Heart left ventricle (tissue), 16 donors: Measurements from ENCODE around the gene MYH11. TPM values are rescaled to one million over a fixed set of nuclear protein-coding genes. Genes with fewer than 3 reads are reported as not detected.
"Not testable (repeated sequence)": the region's sequence is repeated elsewhere in the genome, so short reads cannot be mapped to it uniquely, and the experiment has no call there.

Experiments
- ATAC-seq, 4 donors: fragments of 200-7000 bp; cut with Tn5 transposase; one replicate each; pipeline ENCODE4 v1.9.1; 2020 to 2022; ENCODE audit warnings: moderate library complexity in 4 of 4, mild to moderate bottlenecking in 3 of 4, moderate number of reproducible peaks in 1 of 4
- DNase-seq, 5 donors: peaks; one replicate each; pipeline ENCODE4 v3.0.0-alpha.2; 2020
- H3K27ac ChIP-seq, 12 donors: fragments of 200-600 bp; sonication (generic) in 4 of 12; one replicate each; pipeline versions ENCODE4 v1.5.0 to v1.8.0; 2016 to 2022; ENCODE audit warnings: mild to moderate bottlenecking in 2 of 12
- H3K27me3 ChIP-seq, 9 donors: fragments of 200-600 bp; sonication (generic) in 2 of 9; one replicate each; pipeline versions ENCODE4 v1.5.1 to v1.8.0; 2016 to 2022; ENCODE audit warnings: mild to moderate bottlenecking in 3 of 9
- H3K36me3 ChIP-seq, 9 donors: fragments of 200-600 bp; sonication (generic) in 2 of 9; one replicate each; pipeline versions ENCODE4 v1.5.0 to v1.8.0; 2018 to 2022; ENCODE audit warnings: mild to moderate bottlenecking in 2 of 9
- H3K4me1 ChIP-seq, 12 donors: fragments of 200-600 bp; sonication (generic) in 4 of 12; one replicate each; pipeline versions ENCODE4 v1.5.0 to v1.8.0; 2016 to 2022; ENCODE audit warnings: mild to moderate bottlenecking in 3 of 12
- H3K4me3 ChIP-seq, 12 donors: fragments of 200-600 bp; sonication (generic) in 4 of 12; one replicate each; pipeline versions ENCODE4 v1.5.0 to v1.8.0; 2017 to 2022; ENCODE audit warnings: mild to moderate bottlenecking in 9 of 12, moderate library complexity in 4 of 12
- H3K9me3 ChIP-seq, 12 donors: fragments of 200-600 bp; sonication (generic) in 4 of 12; one replicate each; pipeline versions ENCODE4 v1.5.0 to v1.8.0; 2016 to 2022; ENCODE audit warnings: mild to moderate bottlenecking in 1 of 12
- POLR2A ChIP-seq, 2 donors: fragments of 450-650 bp; IDR thresholded peaks; one replicate each; pipeline ENCODE4 v1.6.1; 2017; ENCODE audit warnings: antibody characterized with exemption in 2 of 2, mild to moderate bottlenecking in 2 of 2, moderate library complexity in 2 of 2
- WGBS, 4 donors: extraction: QIAGEN DNeasy Blood & Tissue Kit in 2 of 4; methylation state at CpG; one replicate each; pipeline versions ENCODE4 v1.1.5 to v1.1.7; 2013 to 2018; 5-methylcytosine and 5-hydroxymethylcytosine counted together
- intact Hi-C, 10 donors: fragments of 100-400 bp; cut with DNase I; formaldehyde crosslinking; loops; one replicate each; pipeline versions ENCODE4 v1.11.1 to v1.14.2; 2022
- polyA plus RNA-seq, 2 donors: library from polyadenylated mRNA; stranded (reverse); fragments of 200-250 nt; gene quantifications; one replicate each; pipeline ENCODE4 v1.2.3, GENCODE V29; 2013
- total RNA-seq, 9 donors: library from RNA; depleted of rRNA in 2 of 9; stranded (reverse); fragments of >200 nt in 2 of 9; fragmentation: NEBNext Ultra II Directional in 3 of 9; extraction: Animal tissue kit (Norgen Biotek cat#: 25700) in 3 of 9; gene quantifications; one replicate each; pipeline versions ENCODE4 v1.1.0 to v1.2.4, GENCODE V29; 2016 to 2023
- TF ChIP-seq, protein P1 (sequence below), 12 donors: fragments of 200-600 bp; sonication (generic) in 4 of 12; IDR thresholded peaks; one replicate each; pipeline versions ENCODE4 v1.5.0 to v1.8.0; 2018 to 2022; ENCODE audit warnings: antibody characterized with exemption in 12 of 12, mild to moderate bottlenecking in 5 of 12
- donor health status: ischemic (EF 13 %, LVEDD 7.1; RV severe dilation, severe dysfunction).
- donor health status: healthy with polysubstance abuse.
- donor health status: DM: no; HTN: yes; CAD: no.
- donor health status: DM: no; HTN: no; CAD: no.
- donor health status: ischemic (EF 25% LVEDD 6.9; RV normal size, moderate dysfunction).
- donor health status: ischemic (EF 25% LVEDD 5.7; RV mildly dilated, moderate dysfunction).
- donor health status: healthy.
- donor health status: DM: yes; HTN: yes; CAD: no.
- donor health status: ischemic (EF 35%, LVEDD 5.7; RV mildly dilated, moderate dysfunction).
- donor health status: nonischemic (EF 11% LVEDD 7.7; RV severe dilation, severe dysfunction).
- donor health status: DM: yes; HTN: yes; CAD: no.
- donor health status: PGD.
- donor health status: ischemic (EF 29% LVEDD 5.4; RV normal size, mild dysfunction).
- donor health status: nonischemic (EF 23%, LVEDD 6.1; RV moderate dilation, normal function).

The MYH11 gene
- total and polyA plus RNA-seq, 11 donors: 9.8 to 71.9 (median 26.5) TPM

DNA sequence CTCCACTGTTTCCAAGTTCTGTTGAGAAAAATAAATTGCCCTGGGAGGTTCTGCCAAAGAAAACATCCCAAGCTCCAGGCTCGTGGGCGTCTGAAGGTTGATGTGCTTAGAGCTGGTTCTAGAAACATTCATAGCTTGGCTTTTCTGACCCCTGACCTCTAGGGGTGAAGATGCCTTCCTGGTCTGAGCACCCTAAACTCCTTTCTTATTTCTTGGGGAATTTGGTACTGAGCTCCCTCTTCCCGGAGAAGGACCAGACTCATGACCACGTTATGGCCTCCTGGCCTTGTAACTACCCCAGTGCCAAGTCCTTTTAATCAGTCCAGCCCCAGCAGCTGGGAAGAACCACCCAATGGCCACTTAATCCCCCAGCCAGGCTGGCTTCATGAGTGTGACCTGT lies 66.4 kb downstream of the MYH11 start:
- peak overlapping the region in 1 of 12 donors; percentile 75 for H3K27ac ChIP-seq
- 50 to 62% (median 56%) methylated on average over 4 of the region's 4 CpGs for WGBS, 4 donors
- TF ChIP-seq, protein P1, sequence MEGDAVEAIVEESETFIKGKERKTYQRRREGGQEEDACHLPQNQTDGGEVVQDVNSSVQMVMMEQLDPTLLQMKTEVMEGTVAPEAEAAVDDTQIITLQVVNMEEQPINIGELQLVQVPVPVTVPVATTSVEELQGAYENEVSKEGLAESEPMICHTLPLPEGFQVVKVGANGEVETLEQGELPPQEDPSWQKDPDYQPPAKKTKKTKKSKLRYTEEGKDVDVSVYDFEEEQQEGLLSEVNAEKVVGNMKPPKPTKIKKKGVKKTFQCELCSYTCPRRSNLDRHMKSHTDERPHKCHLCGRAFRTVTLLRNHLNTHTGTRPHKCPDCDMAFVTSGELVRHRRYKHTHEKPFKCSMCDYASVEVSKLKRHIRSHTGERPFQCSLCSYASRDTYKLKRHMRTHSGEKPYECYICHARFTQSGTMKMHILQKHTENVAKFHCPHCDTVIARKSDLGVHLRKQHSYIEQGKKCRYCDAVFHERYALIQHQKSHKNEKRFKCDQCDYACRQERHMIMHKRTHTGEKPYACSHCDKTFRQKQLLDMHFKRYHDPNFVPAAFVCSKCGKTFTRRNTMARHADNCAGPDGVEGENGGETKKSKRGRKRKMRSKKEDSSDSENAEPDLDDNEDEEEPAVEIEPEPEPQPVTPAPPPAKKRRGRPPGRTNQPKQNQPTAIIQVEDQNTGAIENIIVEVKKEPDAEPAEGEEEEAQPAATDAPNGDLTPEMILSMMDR (IDR thresholded peaks at IDR 0.05): no peak
- no peak for TF ChIP-seq POLR2A (IDR thresholded peaks at IDR 0.05)
- H3K36me3 ChIP-seq: no peaks in the 10 kb centered on the region
- intact Hi-C loops: loop anchor here in 1 of 10 donors (10.0 kb wide), 1 partner anchor 64 kb away; the partner anchor contains the start of gene MYH11
- no peaks in the 10 kb centered on the region for H3K9me3 ChIP-seq
- H3K4me3 ChIP-seq: no peak overlapping the region
- no peak for ATAC-seq
- DNase-seq: no peak
- H3K4me1 ChIP-seq: peaks cover 0 to 16% (median 0%) of the 10 kb centered on the region in 12 donors
- H3K27me3 ChIP-seq: no peaks in the 10 kb centered on the region

DNA sequence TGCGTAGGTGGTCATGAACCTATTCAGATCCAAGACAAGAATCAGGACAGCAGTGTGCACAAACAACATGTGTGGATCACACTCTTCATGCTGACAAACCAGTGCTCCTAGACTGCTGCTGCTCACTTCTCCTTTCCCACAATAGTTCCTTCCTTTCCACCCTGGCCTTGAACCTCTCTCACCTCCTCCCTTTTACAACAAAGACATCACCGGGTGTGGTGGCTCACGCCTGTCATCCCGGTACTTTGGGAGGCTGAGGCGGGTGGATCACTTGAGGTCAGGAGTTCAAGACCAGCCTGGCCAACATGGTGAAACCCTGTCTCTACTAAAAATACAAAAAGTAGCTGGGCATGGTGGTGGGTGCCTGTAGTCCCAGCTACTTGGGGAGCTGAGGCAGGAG lies 67.0 kb downstream of the MYH11 start:
- not testable (repeated sequence) for H3K9me3 ChIP-seq, ATAC-seq, H3K27me3 ChIP-seq, DNase-seq, H3K36me3 ChIP-seq, H3K4me3 ChIP-seq
- intact Hi-C loops: loop anchor here in 1 of 10 donors (10.0 kb wide), 2 partner anchors 45 to 65 kb away; partner anchors contain the start of gene MYH11
- Histone ChIP-seq H3K4me1 (peaks cover 0 to 16% (median 0%) of the 10 kb centered on the region in 12 donors), H3K27ac (peak overlapping the region in 1 of 12 donors; percentile 75)
- WGBS, 4 donors: 77 to 85% (median 80%) methylated on average over 5 of the region's 5 CpGs

GRCh38 chr16:15788846-15789239 lies 68.0 kb downstream of the MYH11 start:
- WGBS, 4 donors: 71 to 91% (median 84%) methylated on average over 2 of the region's 2 CpGs
- DNase-seq: no peak
- ATAC-seq: no peak
- H3K27ac ChIP-seq: peak overlapping the region in 1 of 12 donors; percentile 75
- no peak for TF ChIP-seq POLR2A (IDR thresholded peaks at IDR 0.05)
- TF ChIP-seq, protein P1 (IDR thresholded peaks at IDR 0.05): no peak
- no peak overlapping the region for H3K4me3 ChIP-seq
- H3K27me3 ChIP-seq: no peaks in the 10 kb centered on the region
- peaks cover 0 to 8% (median 0%) of the 10 kb centered on the region in 12 donors for H3K4me1 ChIP-seq
- no peaks in the 10 kb centered on the region for H3K36me3 ChIP-seq
- H3K9me3 ChIP-seq: no peaks in the 10 kb centered on the region
- intact Hi-C loops: loop anchor here in 1 of 10 donors (10.0 kb wide), 1 partner anchor 46 kb away; no protein-coding TSS in a partner anchor

- no peak for ATAC-seq
These were observed 70.3 kb downstream of the MYH11 start for GRCh38 chr16:15786501-15786900.

More at GRCh38 chr16:15786501-15786900, 70.3 kb downstream of the MYH11 start:
- 90 to 94% (median 92%) methylated on average over 11 of the region's 11 CpGs for WGBS, 4 donors
- no peak for DNase-seq
- Histone ChIP-seq H3K4me1 (peaks cover 0 to 8% (median 0%) of the 10 kb centered on the region in 12 donors), H3K27ac (peak overlapping the region in 1 of 12 donors; percentile 75), H3K27me3 (no peaks in the 10 kb centered on the region), H3K9me3 (no peaks in the 10 kb centered on the region), H3K36me3 (no peaks in the 10 kb centered on the region), H3K4me3 (no peak overlapping the region)
- intact Hi-C loops: loop anchor here in 1 of 10 donors (10.0 kb wide), 1 partner anchor 48 kb away; no protein-coding TSS in a partner anchor
- TF ChIP-seq, protein P1 (IDR thresholded peaks at IDR 0.05): no peak
- no peak for TF ChIP-seq POLR2A (IDR thresholded peaks at IDR 0.05)
